GM18858 (cell line): ENCODE results near the gene NLGN1.

Experiments used
- ATAC-seq: cut with Tn5 transposase; IDR thresholded peaks from one replicate; pipeline ENCODE4 v1.9.1; 2021; ENCODE audit not compliant: unreplicated experiment

The NLGN1 gene

DNA sequence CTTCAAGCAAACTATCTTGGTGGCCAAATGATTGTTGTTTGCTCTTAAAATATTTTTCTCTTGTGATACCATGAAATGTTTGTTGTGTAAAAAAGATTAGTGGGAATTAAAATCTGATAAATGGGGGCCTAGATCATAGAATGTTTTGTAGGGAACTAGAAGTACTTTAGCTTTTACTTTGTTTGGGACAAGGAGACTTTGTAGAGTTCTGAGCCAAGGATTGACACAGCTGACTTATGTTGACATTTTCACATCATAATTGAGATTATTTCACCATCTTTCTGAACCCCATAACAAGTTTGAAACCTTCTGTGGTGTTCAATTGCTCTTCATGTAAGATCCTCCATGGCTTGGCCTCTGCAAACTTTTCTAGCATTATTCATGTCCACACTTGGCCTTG is 235.4 kb downstream of the NLGN1 start:
- no peak for ATAC-seq

DNA sequence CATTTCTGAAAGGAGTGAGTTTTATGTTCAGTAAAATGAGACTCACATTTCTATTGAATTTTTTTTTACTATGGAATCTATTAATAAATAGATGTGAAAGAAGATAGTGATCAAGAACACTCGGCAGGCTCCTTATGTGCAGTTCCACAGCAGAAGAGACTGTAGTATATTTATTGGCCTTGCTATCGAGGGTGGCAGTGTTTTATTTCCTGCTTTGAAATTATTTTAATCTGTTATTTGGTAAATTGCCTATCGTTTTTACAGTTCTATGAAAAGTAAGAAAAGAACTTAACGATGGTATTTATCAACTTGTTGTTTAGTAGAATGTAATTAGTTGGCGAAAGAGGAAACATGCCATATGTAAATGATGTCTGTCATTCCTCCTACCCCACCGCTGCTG is 238.3 kb downstream of the NLGN1 start:
- ATAC-seq = no peak

DNA sequence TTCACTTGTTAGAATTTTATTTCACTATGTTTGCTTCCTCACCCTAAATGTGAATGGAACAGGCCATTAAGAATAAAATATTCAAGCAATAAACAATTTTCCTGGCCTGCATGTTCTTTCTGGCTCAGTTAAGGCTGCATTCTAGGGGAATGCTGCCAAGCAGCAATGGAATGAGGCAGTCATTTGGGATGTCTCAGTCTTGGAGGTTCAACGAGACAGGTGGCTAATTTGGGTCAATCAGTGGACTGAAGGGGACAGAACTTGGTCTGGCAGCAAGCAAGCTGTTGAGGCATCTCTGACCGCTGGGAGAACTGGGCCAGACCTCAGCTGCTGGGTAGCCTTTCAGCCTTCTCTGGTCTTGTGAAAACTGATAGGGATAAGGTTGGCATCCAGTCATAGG is 241.6 kb downstream of the NLGN1 start:
- ATAC-seq = no peak

DNA sequence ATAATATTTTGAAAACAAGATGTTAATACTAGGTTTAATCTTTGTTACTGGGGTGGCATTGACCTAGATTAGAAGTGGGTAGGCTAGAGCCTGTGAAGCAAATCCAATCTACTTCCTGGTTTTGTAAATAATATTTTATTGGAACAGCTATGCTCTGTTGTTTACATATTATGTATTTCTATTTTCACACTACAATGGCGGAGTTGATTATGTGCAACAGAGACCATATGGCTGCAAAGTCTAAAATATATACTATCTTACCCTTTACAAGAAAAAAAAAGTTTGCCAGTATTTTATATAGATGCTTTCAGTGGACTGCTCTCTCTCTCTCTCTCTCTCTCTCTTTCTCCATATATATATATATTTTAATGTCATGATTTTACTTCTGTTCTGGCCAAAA is 244.2 kb downstream of the NLGN1 start:
- no peak for ATAC-seq

DNA sequence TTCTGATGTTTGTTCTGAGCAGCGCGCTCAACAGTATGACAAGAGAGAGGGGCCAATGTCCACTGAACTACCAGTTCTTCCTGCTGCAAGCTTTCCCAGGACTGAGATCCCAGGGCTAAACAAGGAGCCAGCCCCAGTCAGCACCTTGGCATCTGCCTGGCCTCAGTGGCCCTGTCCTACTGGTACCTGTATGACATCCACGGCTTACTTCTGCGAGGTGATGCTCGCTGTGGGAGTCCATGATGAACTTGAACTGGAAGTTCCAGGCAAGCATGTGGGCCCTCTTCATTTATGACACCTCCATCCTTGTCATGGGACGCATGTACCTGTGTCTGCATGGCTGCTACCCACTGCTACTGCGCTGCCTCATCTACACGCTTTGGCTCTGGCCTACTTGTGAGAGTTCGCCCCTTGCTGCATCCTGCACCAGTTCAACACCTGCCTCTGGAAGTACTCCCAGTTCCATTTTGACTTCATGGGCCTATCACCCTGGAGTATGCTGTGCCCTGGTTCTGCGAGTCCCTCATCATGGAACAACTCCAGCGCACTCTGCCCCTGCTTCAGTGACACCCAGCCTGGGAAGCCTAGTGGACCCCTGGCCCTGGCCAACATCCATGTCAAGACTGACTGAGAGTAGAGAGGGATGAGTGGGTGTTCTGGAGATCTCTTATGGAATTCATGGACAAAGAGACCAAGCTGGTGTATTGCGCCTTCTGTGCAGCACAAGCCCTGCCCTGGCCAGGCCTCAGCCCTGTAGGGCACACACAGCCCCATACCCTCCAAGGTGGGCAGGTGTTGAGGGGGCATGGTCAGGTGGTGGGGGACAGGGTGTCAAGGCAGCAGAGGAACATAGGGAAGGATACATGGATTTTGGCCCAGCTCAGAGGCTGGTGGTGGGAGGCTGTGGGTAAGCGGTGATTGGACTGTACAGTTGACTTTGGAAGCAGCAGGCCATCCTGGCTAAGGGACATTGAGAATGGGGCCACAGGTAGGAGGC is 246.8 kb downstream of the NLGN1 start:
- ATAC-seq = no peak

DNA sequence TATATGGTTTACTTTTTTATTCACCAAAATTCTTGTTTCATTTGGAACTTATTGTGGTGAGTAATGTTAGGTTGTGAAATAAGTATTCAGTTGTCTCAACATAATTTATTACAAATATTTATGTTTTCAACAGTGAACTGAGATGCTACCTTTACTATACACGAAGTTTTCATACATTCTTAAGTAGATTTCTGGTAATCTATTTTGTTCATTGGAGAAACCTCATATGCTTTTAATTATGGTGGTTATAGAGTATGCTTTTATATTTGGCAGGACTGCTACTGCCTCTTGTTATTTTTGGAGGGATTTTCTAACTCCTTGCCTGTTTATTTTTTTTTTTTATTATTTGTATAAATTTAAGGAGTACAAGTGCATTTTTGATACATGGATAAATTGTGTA is 253.1 kb downstream of the NLGN1 start:
- no peak for ATAC-seq

DNA sequence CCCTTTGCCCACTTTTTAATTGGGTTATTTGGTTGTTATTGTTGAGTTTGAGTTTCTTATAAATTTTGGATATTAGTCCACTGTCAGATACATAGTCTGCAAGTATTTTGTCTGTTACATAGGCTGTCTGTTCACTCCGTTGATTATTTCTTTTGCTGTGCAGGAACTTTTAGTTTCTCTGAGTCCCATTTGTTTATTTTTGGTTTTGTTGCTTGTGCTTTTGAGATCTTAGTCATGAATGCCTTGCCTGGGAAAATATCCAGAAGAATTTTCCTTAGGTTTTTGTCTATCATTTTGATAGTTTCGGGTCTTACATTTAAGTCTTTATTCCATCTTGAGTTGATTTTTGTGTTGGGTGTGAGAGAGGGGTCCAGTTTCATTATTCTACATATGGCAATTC is 254.5 kb downstream of the NLGN1 start:
- ATAC-seq = no peak

DNA sequence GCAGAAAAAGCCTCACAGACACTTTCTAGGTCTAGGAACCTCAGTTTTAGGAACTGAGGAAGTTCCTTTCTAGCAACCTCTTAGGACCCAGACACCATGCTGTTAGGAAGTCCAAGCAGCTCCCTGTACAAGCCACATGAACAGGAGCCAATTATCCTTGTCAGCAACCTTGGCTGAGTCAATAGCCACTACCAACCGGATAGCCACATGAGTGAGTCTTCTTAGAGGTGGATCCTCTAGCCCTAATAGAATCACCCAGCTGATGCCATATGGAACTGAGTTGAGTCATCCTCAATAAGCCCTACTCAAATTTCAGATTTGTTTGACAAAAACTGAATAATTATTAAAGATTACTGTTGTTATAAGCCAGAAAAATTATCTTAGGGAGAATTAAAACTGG is 256.2 kb downstream of the NLGN1 start:
- no peak for ATAC-seq

DNA sequence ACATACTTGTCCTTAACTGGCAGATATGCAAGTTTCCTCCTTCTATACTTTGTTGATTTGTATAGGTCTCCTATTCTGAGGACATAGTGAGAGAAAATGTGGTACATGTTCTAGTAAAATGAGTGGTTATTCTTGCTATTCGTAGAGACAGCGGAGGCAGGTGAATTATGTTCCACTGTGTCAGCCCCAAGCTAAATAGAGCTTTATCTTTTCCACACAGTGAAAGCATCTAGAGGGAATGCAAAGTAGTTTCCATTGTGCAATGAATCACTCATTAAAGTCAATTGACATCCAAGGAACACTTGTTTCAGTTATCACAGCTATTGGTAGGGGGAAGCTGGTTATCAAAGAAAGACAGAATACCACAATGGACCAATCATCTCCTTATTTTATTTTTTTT is 262.4 kb downstream of the NLGN1 start:
- ATAC-seq = no peak

DNA sequence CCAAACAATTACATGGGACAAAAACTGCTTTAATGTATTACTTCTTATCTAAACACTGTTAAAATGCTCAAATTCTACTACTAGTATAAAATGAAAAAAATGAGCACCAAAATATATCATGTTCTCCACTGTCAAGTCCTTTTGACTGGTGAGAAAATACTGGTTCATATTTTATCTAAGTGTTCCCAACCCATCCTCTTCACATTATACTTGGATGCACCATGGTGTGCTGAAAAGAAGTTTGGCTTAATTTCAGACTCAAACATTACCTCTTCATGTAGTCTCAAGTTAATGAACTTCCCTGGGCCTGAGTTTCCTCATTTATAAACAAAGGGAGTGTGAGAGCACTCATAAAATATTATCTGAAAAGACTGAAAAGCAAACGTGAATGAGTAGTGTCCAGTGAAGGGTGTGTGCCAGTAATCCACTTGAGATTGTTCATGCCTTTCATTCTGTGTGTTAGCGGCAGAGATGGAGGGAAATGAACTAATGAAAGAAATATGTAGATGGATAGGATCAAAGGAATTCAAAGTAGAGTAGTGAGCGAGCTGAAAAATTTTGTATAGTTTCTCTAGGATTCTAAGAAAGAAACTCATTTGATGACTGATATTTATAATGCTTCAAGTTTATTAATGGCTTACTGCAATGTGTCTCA is 263.2 kb downstream of the NLGN1 start:
- ATAC-seq = no peak

DNA sequence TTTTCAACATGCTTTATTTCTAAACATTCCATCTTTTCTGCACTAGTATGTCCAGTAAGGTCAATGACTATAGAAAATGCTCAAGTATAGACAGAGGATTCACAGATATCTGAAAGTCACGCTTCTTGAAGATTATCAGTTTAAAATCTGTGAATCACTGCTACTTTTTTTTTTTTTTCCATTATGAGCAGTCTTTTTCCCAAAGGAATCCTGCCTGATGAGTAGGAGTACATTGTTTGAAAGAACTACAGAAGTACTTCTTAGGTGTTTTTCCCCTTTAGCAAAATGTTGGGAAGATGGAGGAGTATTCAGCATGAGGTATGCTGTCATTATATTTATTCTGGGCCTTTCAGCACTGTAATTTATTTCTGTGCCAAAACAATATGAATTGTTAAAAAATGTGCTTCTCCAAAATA is 266.2 kb downstream of the NLGN1 start:
- no peak for ATAC-seq

DNA sequence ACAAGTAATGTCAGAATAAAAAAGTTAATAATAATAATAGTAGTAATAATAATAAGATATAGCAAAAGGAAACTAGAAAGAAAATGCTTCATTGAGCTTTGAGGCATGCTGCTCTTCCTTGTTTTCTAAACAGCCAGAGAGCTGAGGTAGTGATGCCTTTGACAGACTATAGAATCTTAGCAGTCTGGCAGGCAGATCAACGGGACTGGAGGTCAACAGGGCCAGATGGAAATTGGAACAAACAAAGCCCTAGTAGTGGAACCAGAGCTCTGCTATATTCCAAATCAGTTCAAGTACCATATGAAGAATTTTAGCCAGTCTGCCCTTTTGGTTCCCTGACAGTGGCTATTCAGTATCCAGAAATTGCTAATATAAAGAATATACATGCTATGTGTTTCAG is 278.6 kb downstream of the NLGN1 start:
- ATAC-seq = no peak

DNA sequence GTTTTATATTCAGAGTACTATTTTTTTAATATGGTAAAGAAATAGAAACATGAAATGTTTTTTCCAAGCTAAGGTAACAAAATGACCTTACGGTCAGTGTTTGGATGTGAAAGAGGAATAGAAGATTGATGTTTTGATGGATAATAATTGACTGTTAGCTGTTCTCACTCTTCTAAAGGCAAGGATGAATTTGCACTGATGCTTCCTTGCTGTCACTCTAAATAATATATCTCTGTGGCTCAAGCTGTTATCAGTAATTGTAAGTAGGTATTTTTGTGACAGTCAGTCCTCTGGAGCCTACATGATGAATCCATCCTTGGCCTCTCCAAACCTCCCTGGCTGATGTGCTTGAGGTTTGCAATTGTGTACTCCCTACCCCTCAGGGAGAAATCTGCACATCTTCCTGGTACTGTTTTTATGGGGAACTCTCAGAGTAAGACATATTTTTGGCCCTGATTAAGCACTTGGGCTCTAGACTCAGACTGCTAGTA is 283.7 kb downstream of the NLGN1 start:
- no peak for ATAC-seq

DNA sequence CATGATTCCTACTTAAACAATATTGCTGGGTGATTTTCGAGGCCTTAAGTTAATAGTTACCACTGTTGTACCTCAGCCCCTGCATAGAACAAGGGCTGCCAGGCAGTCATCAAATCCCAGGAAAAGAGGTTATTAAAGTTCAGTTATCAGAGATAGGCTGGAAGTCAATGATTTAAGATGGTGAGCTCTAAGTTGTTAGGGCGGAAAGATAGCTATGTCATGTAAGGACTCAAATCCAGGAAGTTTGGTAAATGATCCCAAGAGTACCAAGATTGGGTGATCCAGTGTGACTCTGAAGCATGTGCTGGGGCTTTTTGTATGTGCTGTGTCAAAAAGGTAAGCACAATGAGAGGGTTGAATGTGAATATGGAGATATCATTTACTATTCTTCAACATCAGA is 287.9 kb downstream of the NLGN1 start:
- no peak for ATAC-seq

DNA sequence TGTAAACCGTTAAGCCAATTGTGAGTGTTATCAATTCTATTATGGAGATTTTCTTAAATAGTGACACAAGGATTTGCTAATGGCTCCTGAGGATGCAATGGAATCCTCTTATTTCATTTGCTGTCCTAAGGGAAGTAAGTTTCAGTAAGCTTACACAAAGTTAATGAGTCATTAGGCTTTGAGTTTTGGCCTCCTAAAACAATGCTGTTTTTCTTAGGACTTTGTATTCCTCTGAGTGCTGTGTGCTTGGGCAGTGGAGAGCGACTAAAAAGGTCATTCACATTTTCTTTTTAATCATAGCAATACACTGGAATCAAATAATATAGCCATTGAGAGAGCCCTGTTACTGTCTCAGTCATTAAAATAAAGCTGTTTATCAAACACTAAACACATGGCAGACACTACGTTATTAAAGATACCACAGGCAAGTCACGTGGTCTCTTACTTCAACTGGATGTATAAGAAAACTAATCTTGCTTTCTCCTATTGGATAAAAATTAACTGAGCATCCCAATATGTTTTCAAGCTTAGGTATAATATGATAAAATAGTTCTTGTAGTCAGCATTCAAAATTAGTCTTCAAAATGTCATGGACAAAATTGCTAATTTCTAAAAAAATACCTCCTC is 290.8 kb downstream of the NLGN1 start:
- ATAC-seq = no peak

DNA sequence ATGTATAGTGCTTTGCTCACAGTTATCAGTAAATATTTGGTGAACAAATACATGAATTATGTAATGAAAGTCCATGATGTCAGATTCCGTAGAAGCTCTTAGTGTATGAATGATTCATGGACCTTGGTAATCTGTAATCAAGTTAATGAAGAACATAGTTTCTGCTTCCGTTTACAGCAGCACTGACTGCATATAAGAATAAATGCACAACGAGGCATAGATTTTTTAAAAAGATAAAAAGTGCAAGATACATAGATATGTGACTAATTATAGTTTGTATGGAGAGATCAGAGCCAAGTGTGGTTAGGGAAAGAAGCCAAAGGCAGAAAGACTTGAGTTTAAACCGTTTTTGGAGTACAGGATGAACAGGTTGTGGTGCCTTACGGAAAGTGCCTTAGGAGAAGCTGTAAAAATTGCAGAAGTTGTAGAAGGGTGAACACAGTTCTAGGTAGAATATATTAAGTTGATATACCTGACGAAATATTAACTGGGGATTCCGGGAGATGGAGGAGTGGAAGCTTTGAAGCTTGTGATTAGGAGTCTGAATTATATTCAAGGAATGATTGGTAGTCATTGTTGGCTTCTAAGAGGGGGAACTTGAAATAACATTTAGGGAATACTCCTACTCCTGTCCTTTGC is 293.1 kb downstream of the NLGN1 start:
- ATAC-seq = no peak

DNA sequence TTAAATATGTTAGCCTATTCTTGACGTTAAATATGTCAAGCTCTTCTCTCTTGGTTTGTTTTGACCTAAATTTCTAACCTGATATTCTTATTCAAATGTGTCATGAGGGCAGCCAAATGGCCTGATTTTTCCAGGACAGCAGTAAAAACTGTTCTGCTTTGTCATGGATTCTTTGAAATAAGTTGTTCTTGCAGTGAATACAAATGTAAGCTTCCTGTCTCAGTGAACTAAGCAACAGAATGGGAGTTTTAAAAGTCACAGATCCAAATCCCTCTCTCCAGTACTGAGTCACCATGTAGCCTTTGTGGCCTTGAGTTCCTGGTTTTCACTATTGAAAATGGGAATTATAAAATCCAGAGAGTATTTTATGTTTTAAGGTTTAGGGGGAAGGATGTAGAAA is 301.8 kb downstream of the NLGN1 start:
- ATAC-seq = no peak

DNA sequence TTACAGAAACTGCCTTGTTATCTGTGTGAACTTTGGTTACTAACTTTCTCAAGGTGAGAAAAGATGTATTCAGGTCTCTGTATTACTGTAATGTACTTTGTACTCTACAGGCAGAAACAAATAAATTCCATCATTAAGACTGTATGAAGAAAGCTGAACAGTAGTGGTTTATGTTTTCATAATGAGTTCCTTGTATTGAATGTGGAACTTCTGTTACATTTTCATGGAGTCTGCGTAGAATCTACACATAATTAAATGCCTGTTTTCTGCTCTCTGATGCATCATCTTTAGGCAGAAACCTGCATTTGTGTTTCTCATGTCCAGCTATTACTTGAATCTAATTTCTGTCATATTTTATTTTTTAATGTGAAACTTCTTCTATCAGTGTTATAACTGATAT is 302.8 kb downstream of the NLGN1 start:
- ATAC-seq = no peak

DNA sequence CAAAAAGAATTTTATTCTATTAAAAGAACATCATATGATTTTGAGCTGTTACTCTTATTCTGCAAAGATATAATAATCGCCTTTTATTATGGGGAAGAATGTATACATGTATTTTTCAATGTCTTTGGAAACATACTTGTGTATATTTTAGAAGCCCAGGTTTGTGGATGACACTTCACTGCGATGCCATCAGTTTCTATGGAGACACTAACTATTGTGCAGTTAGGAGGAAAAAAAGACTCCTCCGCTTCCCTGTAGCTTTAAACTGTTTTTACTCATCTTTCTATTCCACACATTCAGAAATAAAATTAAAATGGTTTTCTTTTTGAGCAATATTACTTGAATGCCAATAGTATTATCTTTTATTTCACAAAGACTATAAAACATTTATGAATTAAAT is 305.0 kb downstream of the NLGN1 start:
- no peak for ATAC-seq

DNA sequence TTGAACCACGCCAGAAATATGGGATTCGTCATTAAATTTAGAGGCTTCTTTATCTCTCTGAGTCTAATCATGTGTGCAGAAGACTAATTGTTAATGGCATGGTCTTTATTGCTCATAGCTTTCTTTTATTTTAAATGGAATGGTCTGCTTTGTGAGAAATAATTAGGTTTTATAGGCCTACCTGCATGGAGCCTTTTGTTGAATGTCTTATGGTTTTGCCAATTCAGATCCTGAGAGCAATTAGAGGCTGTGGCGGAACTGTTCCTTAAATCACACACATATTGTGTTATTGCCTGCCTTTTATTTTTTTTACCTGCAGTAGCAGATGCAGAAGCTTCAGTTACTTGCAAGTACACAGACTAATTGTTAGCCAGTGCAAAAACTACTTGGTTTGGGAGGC is 306.2 kb downstream of the NLGN1 start:
- no peak for ATAC-seq

DNA sequence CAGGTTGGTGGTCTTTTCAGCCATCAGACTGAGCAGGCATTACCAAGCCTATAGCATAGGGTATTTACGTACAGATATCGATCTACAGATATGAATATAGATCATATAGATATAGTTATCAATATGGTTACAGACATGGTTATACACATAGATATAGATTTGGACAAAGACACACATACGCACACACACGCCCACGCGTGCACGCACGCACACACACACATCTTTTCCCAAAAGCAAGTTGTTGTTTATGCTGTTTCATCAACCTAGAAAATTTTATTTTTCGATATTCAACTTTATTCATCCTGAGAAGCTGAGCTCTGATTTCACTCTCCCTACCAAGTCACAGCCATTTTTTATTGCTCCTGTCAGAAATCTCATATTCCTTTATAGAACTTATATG is 309.1 kb downstream of the NLGN1 start:
- ATAC-seq = no peak
